Choroid plexus epithelial cell (primary cell): Measurements from ENCODE around the gene TH.

Experiments
- DNase-seq: peaks from one replicate; pipeline ENCODE4 v3.0.0-alpha.2; 2010; ENCODE audit warnings: low read depth
- H3K4me3 ChIP-seq: 2 replicates; pipeline ENCODE4 v1.5.1; 2011; ENCODE audit warnings: low read depth, mild to moderate bottlenecking, control low read depth, low read length, moderate library complexity
- TF ChIP-seq, protein P1 (sequence below): conservative IDR thresholded peaks from 2 replicates; pipeline ENCODE4 v1.5.1; 2011; ENCODE audit warnings: low read depth, mild to moderate bottlenecking, control low read depth, inconsistent platforms, low read length, moderate library complexity

TH gene

DNA sequence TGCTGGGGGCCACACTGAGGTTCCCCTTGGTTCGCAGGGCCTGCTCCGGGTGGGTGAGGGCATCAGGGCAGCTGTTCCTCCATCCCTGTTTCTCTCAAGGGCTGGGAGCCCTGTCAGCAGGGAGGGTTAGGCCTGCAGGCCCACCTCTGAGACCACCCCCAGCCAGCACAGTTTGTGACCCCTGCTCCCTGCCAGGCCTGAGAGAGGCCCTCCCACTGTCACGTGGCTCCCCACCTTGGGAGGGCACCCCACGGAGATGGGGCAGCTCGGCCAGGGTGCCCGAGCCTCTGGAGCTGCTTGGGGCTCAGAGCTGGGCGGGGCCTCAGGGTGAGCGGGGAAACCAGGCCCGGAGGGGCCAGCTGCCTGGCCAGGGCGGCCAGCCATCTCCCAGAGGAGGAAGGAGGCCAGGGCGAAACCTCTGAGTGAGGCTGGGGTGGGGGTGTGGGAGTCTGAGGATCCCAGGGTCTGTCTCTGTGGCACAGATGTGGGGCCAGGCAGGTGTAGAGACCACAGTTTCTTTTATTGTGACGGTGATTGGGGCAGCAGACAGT, 8.1 kb downstream of the TH start:
- H3K4me3 ChIP-seq: no peak overlapping the region
- DNase-seq: no peak
- TF ChIP-seq, protein P1, sequence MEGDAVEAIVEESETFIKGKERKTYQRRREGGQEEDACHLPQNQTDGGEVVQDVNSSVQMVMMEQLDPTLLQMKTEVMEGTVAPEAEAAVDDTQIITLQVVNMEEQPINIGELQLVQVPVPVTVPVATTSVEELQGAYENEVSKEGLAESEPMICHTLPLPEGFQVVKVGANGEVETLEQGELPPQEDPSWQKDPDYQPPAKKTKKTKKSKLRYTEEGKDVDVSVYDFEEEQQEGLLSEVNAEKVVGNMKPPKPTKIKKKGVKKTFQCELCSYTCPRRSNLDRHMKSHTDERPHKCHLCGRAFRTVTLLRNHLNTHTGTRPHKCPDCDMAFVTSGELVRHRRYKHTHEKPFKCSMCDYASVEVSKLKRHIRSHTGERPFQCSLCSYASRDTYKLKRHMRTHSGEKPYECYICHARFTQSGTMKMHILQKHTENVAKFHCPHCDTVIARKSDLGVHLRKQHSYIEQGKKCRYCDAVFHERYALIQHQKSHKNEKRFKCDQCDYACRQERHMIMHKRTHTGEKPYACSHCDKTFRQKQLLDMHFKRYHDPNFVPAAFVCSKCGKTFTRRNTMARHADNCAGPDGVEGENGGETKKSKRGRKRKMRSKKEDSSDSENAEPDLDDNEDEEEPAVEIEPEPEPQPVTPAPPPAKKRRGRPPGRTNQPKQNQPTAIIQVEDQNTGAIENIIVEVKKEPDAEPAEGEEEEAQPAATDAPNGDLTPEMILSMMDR: no peak

DNA sequence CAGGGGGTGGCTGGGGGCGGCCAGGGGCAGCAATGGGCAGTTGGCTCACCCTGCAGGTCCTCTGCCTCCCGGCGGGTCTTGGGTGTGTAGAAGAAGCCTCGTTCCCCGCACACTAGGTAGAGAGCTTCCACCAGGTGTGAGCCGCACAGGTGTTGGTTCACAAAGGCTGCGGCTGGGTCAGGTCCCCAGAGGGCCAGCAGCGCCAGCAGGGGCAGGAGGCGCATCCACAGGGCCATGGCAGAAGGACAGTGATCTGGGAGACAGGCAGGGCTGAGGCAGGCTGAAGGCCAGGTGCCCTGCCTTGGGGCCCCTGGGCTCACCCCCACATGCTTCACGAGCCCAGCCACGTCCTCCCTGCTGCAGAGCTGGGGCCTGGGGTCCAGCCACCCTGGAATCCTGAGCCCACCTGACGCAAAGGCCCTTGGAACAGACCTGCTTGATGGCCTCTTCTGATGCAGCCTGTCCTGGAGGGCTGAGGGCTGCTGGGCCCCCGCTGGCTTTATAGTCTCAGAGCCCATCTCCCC, 10.8 kb downstream of the TH start, which contains the start of gene INS:
INS (minus strand) TSS at position 474 of the 524 bp plus-strand sequence; CDS start at position 236, 238 bp downstream.
- TF ChIP-seq, protein P1: no peak
- no peak for DNase-seq
- H3K4me3 ChIP-seq: no peak within 1 kb of the TSS

DNA sequence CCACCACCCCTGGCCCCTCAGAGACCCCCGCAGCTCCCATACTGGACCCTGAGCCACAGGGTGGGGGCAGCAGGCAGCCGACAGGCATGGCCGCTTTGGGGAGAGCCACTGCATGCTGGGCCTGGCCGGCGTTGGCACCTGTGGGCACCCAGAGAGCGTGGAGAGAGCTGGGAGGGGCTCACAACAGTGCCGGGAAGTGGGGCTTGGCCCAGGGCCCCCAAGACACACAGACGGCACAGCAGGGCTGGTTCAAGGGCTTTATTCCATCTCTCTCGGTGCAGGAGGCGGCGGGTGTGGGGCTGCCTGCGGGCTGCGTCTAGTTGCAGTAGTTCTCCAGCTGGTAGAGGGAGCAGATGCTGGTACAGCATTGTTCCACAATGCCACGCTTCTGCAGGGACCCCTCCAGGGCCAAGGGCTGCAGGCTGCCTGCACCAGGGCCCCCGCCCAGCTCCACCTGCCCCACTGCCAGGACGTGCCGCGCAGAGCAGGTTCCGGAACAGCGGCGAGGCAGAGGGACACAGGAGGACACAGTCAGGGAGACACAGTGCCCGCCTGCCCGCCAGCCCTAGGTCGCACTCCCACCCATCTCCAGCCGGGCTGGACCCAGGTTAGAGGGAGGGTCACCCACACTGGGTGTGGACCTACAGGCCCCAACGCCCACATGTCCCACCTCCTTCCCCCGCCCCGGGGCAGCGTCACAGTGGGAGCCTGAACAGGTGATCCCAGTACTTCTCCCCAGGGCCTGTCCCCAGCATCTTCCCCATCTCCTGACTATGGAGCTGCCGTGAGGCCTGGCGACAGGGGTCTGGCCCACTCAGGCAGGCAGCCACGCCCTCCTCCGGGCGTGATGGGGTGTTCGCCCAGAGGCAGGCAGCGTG, 11.8 kb downstream of the TH start:
- TF ChIP-seq, protein P1: no peak
- DNase-seq: no peak

DNA sequence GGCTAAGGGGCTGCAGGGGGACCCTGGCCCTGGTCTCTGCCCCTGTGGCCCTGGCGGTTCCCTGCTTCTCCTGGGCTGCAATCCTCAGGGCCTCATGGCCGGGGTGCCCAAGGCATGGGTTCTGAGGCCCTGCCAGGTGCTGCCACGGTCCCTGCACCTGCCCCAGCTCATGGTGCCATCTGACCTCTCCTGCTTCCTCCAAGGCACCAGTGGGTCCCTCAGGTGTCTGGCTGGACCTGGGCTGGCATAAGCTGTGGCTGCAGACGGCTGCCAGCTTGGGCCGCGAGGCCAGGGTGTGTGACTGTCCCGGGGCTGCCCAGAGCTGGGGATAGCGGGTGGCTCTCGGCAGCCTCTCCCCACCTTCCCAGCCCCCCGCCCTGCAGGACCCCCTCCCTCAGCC, 12.6 kb downstream of the TH start:
- H3K4me3 ChIP-seq: no peak overlapping the region
- DNase-seq: no peak
- TF ChIP-seq, protein P1: no peak

More for the DNA sequence above, 11.8 kb downstream of the TH start:
- no peak overlapping the region for H3K4me3 ChIP-seq

DNA sequence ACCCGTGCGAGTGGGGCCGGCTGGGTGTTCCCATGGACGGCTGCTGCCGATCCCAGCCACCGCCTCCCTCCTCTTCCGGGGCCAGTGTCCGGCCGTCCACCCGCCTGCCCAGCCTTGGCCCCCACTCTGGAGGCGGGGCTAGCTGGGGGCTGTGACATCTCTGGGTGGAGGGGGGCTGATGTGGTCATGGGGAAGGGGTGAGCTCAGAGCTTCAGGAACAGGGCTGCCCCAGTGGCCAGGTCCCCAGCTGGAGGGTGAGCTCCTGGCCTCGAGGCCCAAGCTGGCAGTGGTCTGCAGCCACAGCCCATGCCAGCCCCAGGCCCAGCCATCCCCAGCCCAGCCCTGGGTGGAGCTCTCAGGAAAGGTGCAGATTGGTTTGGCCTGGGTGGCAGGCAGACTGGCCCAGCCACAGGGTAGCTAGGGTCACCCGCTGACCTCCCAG, 13.3 kb downstream of the TH start:
- no peak overlapping the region for H3K4me3 ChIP-seq
- no peak for DNase-seq
- TF ChIP-seq, protein P1: no peak

DNA sequence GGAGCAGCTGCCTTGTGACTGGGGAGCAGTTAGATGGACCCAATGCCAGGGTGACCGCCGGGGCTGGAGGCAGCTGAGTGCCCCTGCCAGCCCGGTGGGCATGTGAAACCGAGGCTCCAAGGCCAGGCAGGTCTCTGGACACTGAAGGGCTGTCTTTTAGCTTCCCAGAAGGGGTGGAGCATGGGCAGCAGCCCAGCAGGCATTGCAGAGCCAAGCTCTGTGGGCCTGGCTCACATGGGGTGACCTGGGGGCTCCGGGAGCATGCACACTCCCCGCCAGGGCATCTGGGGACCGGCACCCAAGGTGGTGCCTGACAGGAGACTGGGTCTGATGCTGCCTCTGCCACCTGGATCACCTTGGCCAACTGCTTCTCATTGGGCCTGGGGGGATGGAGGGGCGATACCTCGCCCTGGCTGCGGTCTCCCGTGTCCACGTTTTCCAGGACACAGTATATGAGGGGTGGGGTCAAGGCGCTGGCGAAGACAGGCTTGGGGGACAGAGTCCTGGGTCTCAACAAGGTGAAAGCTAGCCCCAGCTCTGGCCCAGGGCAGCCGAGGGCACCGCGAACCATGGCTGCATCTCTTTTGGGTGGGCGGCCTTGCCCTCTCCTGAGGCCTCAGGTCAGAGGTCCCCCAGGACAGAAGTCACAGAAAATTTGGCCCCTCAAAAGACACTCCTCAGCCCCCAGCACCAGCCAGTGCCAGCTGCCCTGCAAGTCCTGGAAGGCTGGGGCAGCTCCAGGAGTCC, 14.1 kb downstream of the TH start:
- DNase-seq: no peak
- TF ChIP-seq, protein P1: no peak
- no peak overlapping the region for H3K4me3 ChIP-seq
